GM12872 (cell line): Measurements from ENCODE around the gene MYT1.

Experiments
- CTCF ChIP-seq: IDR thresholded peaks from 3 replicates; pipeline ENCODE4 v1.5.1; 2011; ENCODE audit warnings: low read depth, mild to moderate bottlenecking, low read length, moderate library complexity; ENCODE audit not compliant: insufficient read depth

MYT1 gene

GRCh38 chr20:64253000-64253383, 88.7 kb downstream of the MYT1 start:
- TF ChIP-seq CTCF: no peak

GRCh38 chr20:64253443-64253842, 89.2 kb downstream of the MYT1 start:
- no peak for TF ChIP-seq CTCF

- no peak for TF ChIP-seq CTCF
These were observed 89.9 kb downstream of the MYT1 start for GRCh38 chr20:64254156-64254555.

GRCh38 chr20:64254571-64255360, 90.5 kb downstream of the MYT1 start:
- no peak for TF ChIP-seq CTCF

GRCh38 chr20:64255361-64256281, 91.4 kb downstream of the MYT1 start, which contains the start of gene PCMTD2:
TSS of gene PCMTD2 (plus strand) at chr20:64255748. CDS start at chr20:64259966, 4,218 bp downstream.
- no peak for TF ChIP-seq CTCF

- no peak for TF ChIP-seq CTCF
These were observed 92.2 kb downstream of the MYT1 start for GRCh38 chr20:64256282-64256935.

- no peak for TF ChIP-seq CTCF
These were observed 93.0 kb downstream of the MYT1 start for GRCh38 chr20:64257107-64257757.
